Tibial nerve (tissue), 4 donors: ENCODE data around the gene TRERF1. TPM values are rescaled to one million over a fixed set of nuclear protein-coding genes. Genes with fewer than 3 reads are reported as not detected.

Experiments used
- DNase-seq, 2 donors: peaks; one replicate each; pipeline ENCODE4 v3.0.0-alpha.2; 2019; ENCODE audit warnings: low spot score in 2 of 2
- H3K27ac ChIP-seq, 4 donors: fragments of 200-600 bp; sonication (generic) in 3 of 4; one replicate each; pipeline ENCODE4 v1.5.1; 2017 to 2019; ENCODE audit warnings: mild to moderate bottlenecking in 1 of 4
- H3K27me3 ChIP-seq, 2 donors: fragments of 200-600 bp; sonication (generic) in 1 of 2; one replicate each; pipeline versions ENCODE4 v1.5.1 to v1.6.0; 2017 to 2019
- H3K36me3 ChIP-seq, 3 donors: fragments of 200-600 bp; sonication (generic); one replicate each; pipeline ENCODE4 v1.5.1; 2018 to 2019
- H3K4me1 ChIP-seq, 4 donors: fragments of 200-600 bp; sonication (generic) in 3 of 4; one replicate each; pipeline ENCODE4 v1.5.1; 2017 to 2019
- H3K4me3 ChIP-seq, 4 donors: fragments of 200-600 bp; sonication (generic) in 3 of 4; one replicate each; pipeline ENCODE4 v1.5.1; 2017 to 2019; ENCODE audit warnings: mild to moderate bottlenecking in 1 of 4, moderate library complexity in 1 of 4
- H3K9me3 ChIP-seq, 4 donors: fragments of 200-600 bp; sonication (generic) in 3 of 4; one replicate each; pipeline ENCODE4 v1.5.1; 2017 to 2019
- EP300 ChIP-seq, 2 donors: sonication (generic); formaldehyde crosslinking; IDR thresholded peaks; one replicate each; pipeline ENCODE4 v1.6.1; 2017; ENCODE audit warnings: antibody characterized with exemption in 2 of 2, mild to moderate bottlenecking in 1 of 2
- POLR2A ChIP-seq, 2 donors: fragments of 450-650 bp; IDR thresholded peaks; one replicate each; pipeline ENCODE4 v1.6.1; 2017; ENCODE audit warnings: antibody characterized with exemption in 2 of 2, mild to moderate bottlenecking in 2 of 2, moderate library complexity in 2 of 2
- WGBS, 2 donors: methylation state at CpG; one replicate each; pipeline ENCODE4 v1.1.5; 2018; 5-methylcytosine and 5-hydroxymethylcytosine counted together
- total RNA-seq, 4 donors: library from RNA; depleted of rRNA; stranded (reverse); fragments of >200 nt; gene quantifications; one replicate each; pipeline ENCODE4 v1.1.0, GENCODE V29; 2016
- TF ChIP-seq, protein P1 (sequence below), 5 experiments: fragments of 200-600 bp in 3 of 5; fragments of 450-650 bp in 2 of 5; sonication (generic) in 3 of 5; IDR thresholded peaks; one replicate each; pipeline ENCODE4 v1.5.1; 2016 to 2019; ENCODE audit warnings: antibody characterized with exemption in 5 of 5, mild to moderate bottlenecking in 3 of 5, moderate library complexity in 2 of 5

The TRERF1 gene
- total RNA-seq, 4 donors from 2014 or later: 4.2 to 7.2 (median 4.9) TPM

DNA sequence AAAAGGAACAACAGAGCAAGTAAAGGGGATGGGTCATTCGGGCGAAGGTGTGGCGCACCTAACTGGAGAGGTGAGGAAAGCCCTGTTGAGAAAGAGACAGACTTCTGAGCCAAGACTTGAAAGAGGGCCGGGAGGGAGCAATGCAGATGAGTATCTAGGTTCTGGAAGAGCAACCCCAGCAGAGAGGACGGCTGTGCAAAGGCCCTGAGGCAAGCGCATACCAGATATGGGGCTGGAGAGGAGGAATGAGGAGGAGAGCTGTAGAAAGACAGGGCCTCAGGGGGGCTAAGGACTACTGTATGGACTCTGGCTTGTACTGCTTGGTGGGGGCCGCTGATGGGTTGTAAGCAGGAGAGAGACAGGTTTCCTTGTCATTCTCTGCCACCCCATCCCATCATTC, 21.9 kb downstream of the TRERF1 start:
- 94 to 97% methylated on average over 7 of the region's 7 CpGs for WGBS, 2 donors
- H3K9me3 ChIP-seq: peaks cover 0 to 16% (median 3%) of the 10 kb centered on the region in 4 donors
- no peak overlapping the region for H3K27ac ChIP-seq
- no peak for DNase-seq
- H3K4me1 ChIP-seq: peaks cover 0 to 18% (median 17%) of the 10 kb centered on the region in 4 donors
- H3K4me3 ChIP-seq: no peak overlapping the region
- no peaks in the 10 kb centered on the region for H3K27me3 ChIP-seq
- TF ChIP-seq, protein P1, sequence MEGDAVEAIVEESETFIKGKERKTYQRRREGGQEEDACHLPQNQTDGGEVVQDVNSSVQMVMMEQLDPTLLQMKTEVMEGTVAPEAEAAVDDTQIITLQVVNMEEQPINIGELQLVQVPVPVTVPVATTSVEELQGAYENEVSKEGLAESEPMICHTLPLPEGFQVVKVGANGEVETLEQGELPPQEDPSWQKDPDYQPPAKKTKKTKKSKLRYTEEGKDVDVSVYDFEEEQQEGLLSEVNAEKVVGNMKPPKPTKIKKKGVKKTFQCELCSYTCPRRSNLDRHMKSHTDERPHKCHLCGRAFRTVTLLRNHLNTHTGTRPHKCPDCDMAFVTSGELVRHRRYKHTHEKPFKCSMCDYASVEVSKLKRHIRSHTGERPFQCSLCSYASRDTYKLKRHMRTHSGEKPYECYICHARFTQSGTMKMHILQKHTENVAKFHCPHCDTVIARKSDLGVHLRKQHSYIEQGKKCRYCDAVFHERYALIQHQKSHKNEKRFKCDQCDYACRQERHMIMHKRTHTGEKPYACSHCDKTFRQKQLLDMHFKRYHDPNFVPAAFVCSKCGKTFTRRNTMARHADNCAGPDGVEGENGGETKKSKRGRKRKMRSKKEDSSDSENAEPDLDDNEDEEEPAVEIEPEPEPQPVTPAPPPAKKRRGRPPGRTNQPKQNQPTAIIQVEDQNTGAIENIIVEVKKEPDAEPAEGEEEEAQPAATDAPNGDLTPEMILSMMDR (IDR thresholded peaks at IDR 0.05): no peak
- TF ChIP-seq POLR2A (IDR thresholded peaks at IDR 0.05): no peak
- TF ChIP-seq EP300 (IDR thresholded peaks at IDR 0.05): no peak
- peaks cover 0 to 20% (median 0%) of the 10 kb centered on the region in 3 donors for H3K36me3 ChIP-seq

DNA sequence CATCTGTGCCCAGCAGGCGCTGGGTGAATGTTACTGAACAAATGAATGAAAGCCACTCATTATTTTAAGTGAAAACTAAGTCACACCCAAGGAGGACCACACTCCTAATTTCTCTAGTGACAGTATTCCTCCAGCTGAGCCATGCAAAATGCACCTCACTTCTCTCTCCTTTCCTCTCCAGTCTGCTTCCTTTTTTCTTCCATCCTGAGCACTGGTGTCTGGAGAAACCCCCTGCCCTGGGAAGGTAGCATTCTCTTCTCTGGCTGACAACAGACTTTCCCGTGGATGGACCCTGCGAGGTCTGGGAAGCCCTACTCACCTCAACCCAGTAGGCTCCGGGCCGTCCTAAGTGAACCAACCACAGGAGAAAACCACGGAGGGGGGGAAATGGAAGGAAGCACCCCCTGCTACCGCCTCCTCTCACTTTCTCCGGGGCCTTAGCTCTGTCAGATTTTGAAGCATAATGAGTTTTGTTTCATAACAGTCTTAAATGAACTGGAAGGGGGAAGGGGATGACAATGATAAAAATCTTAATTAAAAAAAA, 22.6 kb downstream of the TRERF1 start:
- peaks cover 0 to 13% (median 2%) of the 10 kb centered on the region in 4 donors for H3K9me3 ChIP-seq
- WGBS, 2 donors: 38 to 39% methylated on average over 8 of the region's 8 CpGs
- H3K27me3 ChIP-seq: no peaks in the 10 kb centered on the region
- TF ChIP-seq POLR2A (IDR thresholded peaks at IDR 0.05) (no peak), EP300 (IDR thresholded peaks at IDR 0.05) (no peak)
- TF ChIP-seq, protein P1 (IDR thresholded peaks at IDR 0.05): no peak
- H3K27ac ChIP-seq: peak overlapping the region in 3 of 4 donors; percentile 13 to 60 (median 32)
- no peak for DNase-seq
- H3K36me3 ChIP-seq: peaks cover 0 to 14% (median 0%) of the 10 kb centered on the region in 3 donors
- H3K4me1 ChIP-seq: peaks cover 0 to 23% (median 17%) of the 10 kb centered on the region in 4 donors
- no peak overlapping the region for H3K4me3 ChIP-seq

DNA sequence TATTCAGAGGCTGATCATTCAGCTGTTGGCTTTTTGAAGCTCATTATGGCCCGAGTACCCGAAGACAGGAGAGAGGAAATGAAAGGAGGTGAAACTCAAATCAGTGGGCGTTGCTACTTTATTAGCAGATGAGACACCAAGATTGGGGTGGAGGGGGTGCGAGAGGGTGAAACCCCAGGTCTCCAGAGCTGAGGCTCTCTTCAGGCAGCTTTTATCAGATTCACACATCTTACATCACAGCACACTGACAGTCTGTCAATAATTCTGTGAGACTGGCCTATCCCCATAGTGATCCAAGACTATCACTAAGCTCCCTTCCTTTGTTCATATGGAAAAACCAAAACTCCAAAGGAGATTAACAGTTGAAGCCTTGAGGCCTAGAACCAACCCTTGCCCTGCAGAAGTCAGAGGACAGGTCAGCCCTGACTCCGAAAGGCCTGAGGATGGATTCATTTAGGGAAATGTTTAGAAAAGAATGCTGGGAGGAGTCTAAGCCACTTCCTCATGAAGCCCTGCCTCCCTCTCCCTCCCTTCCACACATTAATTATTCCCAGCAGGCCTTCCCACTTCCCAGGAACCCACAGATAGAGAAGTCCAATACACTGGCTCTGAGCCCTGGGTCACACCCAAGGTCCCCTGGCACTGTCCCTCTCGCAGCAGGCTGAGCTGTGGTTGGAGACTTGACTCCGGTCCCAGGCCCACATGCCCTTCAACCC, 23.2 kb downstream of the TRERF1 start:
- Histone ChIP-seq H3K9me3 (peaks cover 0 to 7% (median 0%) of the 10 kb centered on the region in 4 donors), H3K4me3 (no peak overlapping the region), H3K27ac (peak overlapping the region in 3 of 4 donors; percentile 13 to 60 (median 32)), H3K36me3 (peaks cover 0 to 7% (median 0%) of the 10 kb centered on the region in 3 donors), H3K27me3 (no peaks in the 10 kb centered on the region), H3K4me1 (peaks cover 0 to 23% (median 17%) of the 10 kb centered on the region in 4 donors)
- WGBS, 2 donors: 40 to 47% methylated on average over 7 of the region's 7 CpGs
- TF ChIP-seq POLR2A (IDR thresholded peaks at IDR 0.05): no peak
- TF ChIP-seq, protein P1 (IDR thresholded peaks at IDR 0.05): no peak
- no peak for TF ChIP-seq EP300 (IDR thresholded peaks at IDR 0.05)
- DNase-seq: no peak

DNA sequence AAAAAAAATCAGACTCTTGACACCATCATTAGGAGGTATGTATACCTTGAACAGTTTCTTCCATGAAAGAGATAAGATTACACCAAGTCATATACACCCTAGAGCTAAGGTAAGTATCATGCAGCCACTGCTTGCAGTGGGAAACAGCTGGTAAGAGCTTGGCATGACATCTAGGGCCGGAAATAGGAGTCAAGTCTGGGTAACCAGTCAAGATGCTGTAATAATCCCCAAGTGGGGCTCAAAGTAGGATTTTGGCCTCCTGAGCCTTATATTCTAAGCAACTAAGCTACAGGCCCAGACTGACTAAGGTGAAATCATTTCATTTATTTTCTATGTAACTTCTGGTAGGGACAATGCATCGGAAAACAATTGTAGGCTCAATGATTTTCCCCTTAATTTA, 23.9 kb downstream of the TRERF1 start:
- Histone ChIP-seq H3K27me3 (no peaks in the 10 kb centered on the region), H3K4me1 (peaks cover 0 to 23% (median 17%) of the 10 kb centered on the region in 4 donors), H3K27ac (peak overlapping the region in 2 of 4 donors; percentile 32 to 60), H3K36me3 (peaks cover 0 to 1% (median 0%) of the 10 kb centered on the region in 3 donors), H3K9me3 (peaks cover 0 to under 1% (median 0%) of the 10 kb centered on the region in 4 donors), H3K4me3 (no peak overlapping the region)
- 80 to 93% methylated on average over 2 of the region's 2 CpGs for WGBS, 2 donors
- TF ChIP-seq, protein P1 (IDR thresholded peaks at IDR 0.05): no peak
- no peak for TF ChIP-seq POLR2A (IDR thresholded peaks at IDR 0.05)
- TF ChIP-seq EP300 (IDR thresholded peaks at IDR 0.05): no peak
- DNase-seq: no peak

DNA sequence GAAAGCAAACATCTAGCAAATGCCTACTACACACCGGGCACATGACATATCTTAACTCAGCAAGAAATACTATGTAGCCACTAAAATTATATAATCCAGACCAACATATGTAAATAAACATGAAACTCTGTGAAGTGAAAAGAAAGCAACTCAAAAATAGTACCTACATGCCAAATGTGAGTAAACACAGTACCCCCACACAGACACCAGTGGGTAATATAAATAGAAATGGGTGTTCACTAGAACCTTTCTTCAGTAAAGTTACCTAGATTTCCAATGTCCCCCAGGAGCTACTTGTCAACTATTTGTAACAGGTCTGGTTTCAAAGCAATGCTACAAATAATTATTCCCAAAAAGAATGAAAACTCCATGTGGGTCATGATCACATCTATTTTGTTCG, 25.5 kb downstream of the TRERF1 start:
- DNase-seq: no peak
- Histone ChIP-seq H3K9me3 (no peaks in the 10 kb centered on the region), H3K27ac (no peak overlapping the region), H3K4me1 (peaks cover 0 to 23% (median 17%) of the 10 kb centered on the region in 4 donors), H3K4me3 (no peak overlapping the region), H3K27me3 (no peaks in the 10 kb centered on the region), H3K36me3 (no peaks in the 10 kb centered on the region)
- 94 to 96% methylated on average over 2 of the region's 2 CpGs for WGBS, 2 donors
- TF ChIP-seq, protein P1 (IDR thresholded peaks at IDR 0.05): no peak
- TF ChIP-seq EP300 (IDR thresholded peaks at IDR 0.05): no peak
- no peak for TF ChIP-seq POLR2A (IDR thresholded peaks at IDR 0.05)
